GM13976 (cell line): ENCODE results near the gene TTLL3.
A peak's percentile ranks its signal among the peaks of the same experiment; 100 is the strongest.

Experiments used
- DNase-seq: peaks from one replicate; pipeline ENCODE4 v3.0.0; 2012; ENCODE audit warnings: low spot score
- in situ Hi-C: fragments of 300-500 bp; cut with MboI; formaldehyde crosslinking; loops from one replicate; pipeline ENCODE4 v1.12.0; 2022; ENCODE audit warnings: low sequenced_read_pairs, mixed read lengths, inconsistent platforms; ENCODE audit not compliant: unreplicated experiment
- TF ChIP-seq, protein P1 (sequence below): IDR thresholded peaks from 2 replicates; pipeline ENCODE4 v1.5.1; 2012; ENCODE audit warnings: borderline replicate concordance, mild to moderate bottlenecking; ENCODE audit not compliant: insufficient read depth; ENCODE audit errors: extremely low read depth, missing control alignments, control extremely low read depth

TTLL3 gene

DNA sequence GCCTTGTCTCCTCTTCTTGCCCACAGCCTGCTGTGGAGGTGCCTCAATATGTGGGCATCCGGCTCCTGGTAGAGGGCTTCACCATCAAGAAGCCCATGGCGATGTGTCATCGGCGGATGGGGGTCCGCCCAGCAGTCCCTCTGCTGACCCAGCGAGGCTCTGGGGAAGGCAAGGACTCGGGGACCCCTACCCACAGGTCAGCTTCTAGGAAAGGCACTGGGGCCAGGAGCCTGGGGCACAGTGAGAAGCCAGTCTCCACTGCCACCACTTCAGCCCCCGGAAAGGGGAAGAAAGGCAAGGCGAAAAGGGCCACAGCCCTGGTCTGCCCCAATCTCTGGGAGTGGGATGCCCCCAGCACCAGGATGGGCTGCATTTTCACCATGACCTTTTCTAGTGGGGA lies 23.0 kb downstream of the TTLL3 start:
- TF ChIP-seq, protein P1, sequence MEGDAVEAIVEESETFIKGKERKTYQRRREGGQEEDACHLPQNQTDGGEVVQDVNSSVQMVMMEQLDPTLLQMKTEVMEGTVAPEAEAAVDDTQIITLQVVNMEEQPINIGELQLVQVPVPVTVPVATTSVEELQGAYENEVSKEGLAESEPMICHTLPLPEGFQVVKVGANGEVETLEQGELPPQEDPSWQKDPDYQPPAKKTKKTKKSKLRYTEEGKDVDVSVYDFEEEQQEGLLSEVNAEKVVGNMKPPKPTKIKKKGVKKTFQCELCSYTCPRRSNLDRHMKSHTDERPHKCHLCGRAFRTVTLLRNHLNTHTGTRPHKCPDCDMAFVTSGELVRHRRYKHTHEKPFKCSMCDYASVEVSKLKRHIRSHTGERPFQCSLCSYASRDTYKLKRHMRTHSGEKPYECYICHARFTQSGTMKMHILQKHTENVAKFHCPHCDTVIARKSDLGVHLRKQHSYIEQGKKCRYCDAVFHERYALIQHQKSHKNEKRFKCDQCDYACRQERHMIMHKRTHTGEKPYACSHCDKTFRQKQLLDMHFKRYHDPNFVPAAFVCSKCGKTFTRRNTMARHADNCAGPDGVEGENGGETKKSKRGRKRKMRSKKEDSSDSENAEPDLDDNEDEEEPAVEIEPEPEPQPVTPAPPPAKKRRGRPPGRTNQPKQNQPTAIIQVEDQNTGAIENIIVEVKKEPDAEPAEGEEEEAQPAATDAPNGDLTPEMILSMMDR, result no peak
- no peak for DNase-seq
- in situ Hi-C loops, result no loop called here

DNA sequence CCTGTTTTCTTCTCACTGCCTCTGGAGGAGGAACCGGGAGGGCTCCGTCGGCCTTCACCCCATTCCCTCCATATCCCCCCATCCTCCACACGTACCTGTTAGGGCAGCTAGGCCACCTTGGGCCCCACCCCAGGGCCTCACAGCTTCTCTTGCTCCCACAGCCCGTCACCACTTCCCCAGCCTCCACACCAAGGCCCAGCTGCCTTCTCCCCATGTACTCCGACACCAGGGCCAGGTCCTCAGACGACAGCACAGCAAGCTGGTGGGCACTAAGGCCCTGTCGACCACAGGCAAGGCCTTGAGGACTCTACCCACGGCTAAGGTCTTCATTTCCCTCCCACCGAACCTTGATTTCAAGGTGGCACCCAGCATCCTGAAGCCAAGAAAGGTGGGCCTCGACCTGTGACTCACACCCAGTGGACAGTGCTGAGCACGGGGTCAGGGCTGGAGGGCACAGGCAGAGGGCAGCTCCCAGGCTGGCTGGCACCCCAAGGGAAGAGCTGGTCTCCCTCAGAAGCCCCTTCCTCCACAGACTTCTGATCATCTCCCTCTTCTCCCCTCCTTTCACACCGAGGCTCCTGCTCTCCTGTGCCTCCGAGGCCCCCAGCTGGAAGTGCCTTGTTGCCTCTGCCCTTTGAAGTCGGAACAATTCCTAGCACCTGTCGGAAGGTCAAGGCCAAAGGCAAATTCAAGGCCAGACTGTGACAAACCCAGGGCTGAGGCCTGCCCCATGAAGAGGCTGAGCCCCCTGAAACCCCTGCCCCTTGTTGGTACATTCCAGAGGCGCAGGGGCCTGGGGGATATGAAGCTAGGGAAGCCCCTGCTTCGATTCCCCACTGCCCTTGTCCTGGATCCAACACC lies 24.7 kb downstream of the TTLL3 start:
- DNase-seq, result no peak
- in situ Hi-C loops, result no loop called here
- TF ChIP-seq, protein P1, result no peak

DNA sequence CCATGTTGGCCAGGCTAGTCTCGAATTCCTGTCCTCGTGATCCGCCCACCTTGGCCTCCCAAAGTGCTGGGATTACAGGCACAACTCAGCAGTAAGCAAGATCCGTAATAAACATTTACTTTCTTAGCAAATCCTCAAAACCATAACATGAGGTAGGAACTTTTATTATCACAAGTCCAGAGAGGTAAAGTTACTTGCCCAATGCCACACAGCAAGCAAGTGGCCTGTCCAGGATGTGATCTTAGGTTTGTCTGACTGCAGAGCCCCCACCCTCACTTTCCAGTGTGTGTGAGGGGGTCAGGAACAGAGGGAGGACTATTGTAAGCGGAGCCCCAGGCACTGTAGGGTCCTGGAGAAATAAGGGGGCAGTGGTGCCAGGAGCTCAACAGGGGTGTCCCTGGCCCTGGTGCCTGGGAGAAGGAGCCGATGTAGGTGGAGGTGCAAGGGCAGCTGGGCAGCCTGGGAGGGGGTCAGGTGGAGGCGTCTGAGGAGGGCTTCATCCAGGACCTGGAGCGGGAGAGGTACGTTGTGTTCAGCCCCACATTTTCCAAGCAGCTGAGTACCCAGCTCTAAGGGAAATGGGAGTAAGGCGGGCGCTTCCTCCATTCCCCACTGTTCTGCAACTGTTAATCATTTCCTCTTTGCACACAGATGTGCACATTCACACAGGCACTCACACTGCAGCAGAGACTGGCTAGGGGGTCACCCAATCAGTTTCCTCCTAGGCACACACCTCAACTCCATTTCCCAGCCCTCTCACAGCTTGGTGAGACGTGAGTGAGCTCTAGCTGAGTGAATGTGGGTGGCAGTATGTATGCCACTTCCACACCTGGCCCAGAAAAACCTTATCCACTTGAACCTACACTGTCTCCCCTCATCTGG lies 27.9 kb downstream of the TTLL3 start:
- TF ChIP-seq, protein P1, result no peak
- in situ Hi-C loops, result no loop called here
- DNase-seq, result no peak

DNA sequence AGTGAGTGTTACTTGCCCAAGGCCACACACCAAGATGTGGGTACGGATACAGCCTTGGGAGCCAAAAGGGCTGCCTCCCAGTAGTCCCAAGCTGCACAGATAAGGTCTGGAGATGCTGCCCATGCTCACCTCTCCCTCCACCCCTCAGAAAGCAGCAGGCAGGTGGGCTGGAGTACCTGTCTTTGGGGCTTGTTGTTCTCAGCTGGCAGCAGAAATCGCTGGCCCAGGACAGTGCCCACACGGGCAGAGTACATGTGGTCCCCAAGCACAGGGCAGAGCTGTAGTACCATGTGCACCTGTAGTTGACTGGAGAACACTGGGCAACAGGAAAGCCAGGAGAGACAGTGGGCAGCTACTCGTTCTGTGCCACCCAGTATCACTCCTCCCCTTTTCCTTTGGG lies 28.8 kb downstream of the TTLL3 start:
- in situ Hi-C loops, result no loop called here
- DNase-seq, result no peak
- TF ChIP-seq, protein P1, result no peak

DNA sequence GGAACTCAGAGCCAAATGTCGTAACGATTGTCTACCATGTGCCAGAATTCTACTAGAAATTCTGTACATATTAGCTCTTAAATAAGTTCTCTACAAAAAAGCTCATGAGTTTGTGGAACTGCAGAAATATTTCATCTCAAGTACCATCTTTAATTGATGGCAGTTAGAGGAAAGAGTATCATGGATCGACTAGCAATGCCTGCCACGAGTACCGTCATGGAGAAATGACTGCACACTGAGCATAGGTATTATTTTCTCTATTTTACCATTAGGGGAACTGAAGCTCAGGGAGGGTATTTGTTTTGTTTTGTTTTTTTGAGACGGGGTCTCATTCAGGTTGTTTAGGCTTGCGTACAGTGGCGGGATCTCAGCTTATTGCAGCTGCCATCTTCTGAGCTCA lies 31.0 kb downstream of the TTLL3 start:
- in situ Hi-C loops, result no loop called here
- TF ChIP-seq, protein P1, result no peak
- DNase-seq, result no peak

DNA sequence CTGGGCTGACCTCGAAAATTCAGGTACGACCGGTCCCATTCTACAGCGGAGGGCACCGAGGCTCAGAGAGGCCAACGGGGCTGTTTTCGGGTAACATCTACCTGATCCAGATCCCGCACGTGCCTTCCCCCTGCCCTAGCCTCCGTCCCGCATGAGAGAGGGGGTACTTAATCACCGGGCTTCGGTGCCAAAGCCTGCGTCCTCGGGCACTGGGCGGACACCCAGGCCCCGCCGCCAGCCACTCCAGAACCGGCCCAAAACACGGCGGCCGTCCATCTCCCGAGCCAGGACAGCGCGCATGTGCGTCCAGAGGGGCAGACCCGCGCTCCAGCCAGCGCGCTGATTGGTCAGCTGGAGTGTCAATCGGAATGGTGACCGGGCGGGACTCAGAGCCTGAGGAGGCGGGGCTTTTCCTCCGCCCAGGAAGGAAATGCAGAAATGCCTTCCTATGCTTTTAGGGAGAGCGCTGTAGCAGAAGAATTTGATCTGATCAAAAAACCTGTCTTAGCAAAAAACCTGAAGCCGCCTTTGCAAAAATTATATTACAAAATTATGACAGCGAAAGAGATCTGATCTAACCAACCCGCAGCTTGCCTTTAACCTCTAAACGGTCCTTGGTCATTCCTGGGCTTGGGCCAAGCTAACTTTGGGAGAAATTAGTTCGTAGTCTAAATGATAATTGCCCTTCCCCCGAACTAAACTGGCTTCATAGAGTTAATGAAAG lies 33.8 kb downstream of the TTLL3 start, which contains the start of gene RPUSD3:
Gene RPUSD3, minus strand, starts transcription at position 294 of the 724 bp plus-strand sequence. Its CDS starts 18 bp downstream, at position 276.
- TF ChIP-seq, protein P1, result no peak
- in situ Hi-C loops, result no loop called here
- DNase-seq, result peak; percentile 100
